Astrocyte of the cerebellum (primary cell): ENCODE data around the gene SLC23A1.
"Not testable (repeated sequence)": the region's sequence is repeated elsewhere in the genome, so short reads cannot be mapped to it uniquely, and the experiment has no call there.

Source experiments
- DNase-seq: peaks from one replicate; pipeline ENCODE4 v3.0.0-alpha.2; 2011; ENCODE audit warnings: low read depth
- H3K4me3 ChIP-seq: 2 replicates; pipeline ENCODE4 v1.5.1; 2011; ENCODE audit warnings: mild to moderate bottlenecking, low read depth, low read length, moderate library complexity
- CTCF ChIP-seq: IDR thresholded peaks from 2 replicates; pipeline ENCODE4 v1.5.1; 2012; ENCODE audit warnings: low read length, low read depth, moderate library complexity, mild to moderate bottlenecking; ENCODE audit errors: missing control alignments
- in situ Hi-C: cut with HindIII; loops from 2 replicates; pipeline ENCODE4 v1.10.0; 2017; ENCODE audit warnings: low sequenced_read_pairs

SLC23A1 gene

GRCh38 chr5:139414581-139415130 is 31.6 kb upstream of the SLC23A1 start:
- TF ChIP-seq CTCF = no peak
- in situ Hi-C loops = loop anchor here (10.0 kb wide), 1 partner anchor 110 kb away; no protein-coding TSS in a partner anchor
- no peak overlapping the region for H3K4me3 ChIP-seq
- no peak for DNase-seq

- DNase-seq = no peak
- TF ChIP-seq CTCF = no peak
- no peak overlapping the region for H3K4me3 ChIP-seq
- in situ Hi-C loops = loop anchor here (10.0 kb wide), 1 partner anchor 111 kb away; no protein-coding TSS in a partner anchor
Measured at GRCh38 chr5:139413963-139414362, 30.9 kb upstream of the SLC23A1 start.

GRCh38 chr5:139413153-139413552 is 30.1 kb upstream of the SLC23A1 start:
- TF ChIP-seq CTCF = no peak
- DNase-seq = no peak
- in situ Hi-C loops = loop anchor here (10.0 kb wide), 1 partner anchor 112 kb away; no protein-coding TSS in a partner anchor
- no peak overlapping the region for H3K4me3 ChIP-seq

GRCh38 chr5:139410993-139411828 is 28.1 kb upstream of the SLC23A1 start:
- in situ Hi-C loops = loop anchor here (10.0 kb wide), 1 partner anchor 114 kb away; no protein-coding TSS in a partner anchor
- no peak overlapping the region for H3K4me3 ChIP-seq
- no peak for DNase-seq
- no peak for TF ChIP-seq CTCF

- no peak for DNase-seq
- TF ChIP-seq CTCF = no peak
- H3K4me3 ChIP-seq = no peak overlapping the region
- in situ Hi-C loops = loop anchor here (10.0 kb wide), 1 partner anchor 114 kb away; no protein-coding TSS in a partner anchor
Measured at GRCh38 chr5:139410121-139410992, 27.3 kb upstream of the SLC23A1 start.

- in situ Hi-C loops = not testable (repeated sequence)
Measured at GRCh38 chr5:139409116-139409515, 26.0 kb upstream of the SLC23A1 start.

More at GRCh38 chr5:139409116-139409515, 26.0 kb upstream of the SLC23A1 start:
- not testable (repeated sequence) for DNase-seq, H3K4me3 ChIP-seq
